GM12891 (cell line): ENCODE data around the gene MERTK.
"Not testable (repeated sequence)": the region's sequence is repeated elsewhere in the genome, so short reads cannot be mapped to it uniquely, and the experiment has no call there.

Source experiments
- DNase-seq: peaks from one replicate; pipeline ENCODE4 v3.0.0; 2011; ENCODE audit warnings: low spot score; ENCODE audit not compliant: insufficient read length
- FAIRE-seq: peaks from 2 replicates; lab custom pipeline; 2011; peaks lifted over from hg19 to GRCh38; lab: Jason Lieb, UNC
- PAX5 ChIP-seq: IDR thresholded peaks from 2 replicates; pipeline ENCODE4 v1.6.1; 2011; ENCODE audit warnings: low read length, moderate library complexity, mild to moderate bottlenecking; ENCODE audit not compliant: insufficient read depth, severe bottlenecking
- POLR2A ChIP-seq: IDR thresholded peaks from 2 replicates; pipeline ENCODE4 v1.6.1; 2011; ENCODE audit warnings: low read depth, low read length, control low read depth
- POLR2AphosphoS5 ChIP-seq: IDR thresholded peaks from 2 replicates; pipeline ENCODE4 v1.6.1; 2011; ENCODE audit warnings: low read depth, low read length, control low read depth
- POU2F2 ChIP-seq: IDR thresholded peaks from 2 replicates; pipeline ENCODE4 v1.6.1; 2011; ENCODE audit warnings: low read depth, mild to moderate bottlenecking, control low read depth, low read length, moderate library complexity
- SPI1 ChIP-seq: IDR thresholded peaks from 2 replicates; pipeline ENCODE4 v1.6.1; 2011; ENCODE audit warnings: low read depth, low read length, control low read depth
- TAF1 ChIP-seq: IDR thresholded peaks from 2 replicates; pipeline ENCODE4 v1.6.1; 2011; ENCODE audit warnings: low read depth, low read length, control low read depth

Gene MERTK

DNA sequence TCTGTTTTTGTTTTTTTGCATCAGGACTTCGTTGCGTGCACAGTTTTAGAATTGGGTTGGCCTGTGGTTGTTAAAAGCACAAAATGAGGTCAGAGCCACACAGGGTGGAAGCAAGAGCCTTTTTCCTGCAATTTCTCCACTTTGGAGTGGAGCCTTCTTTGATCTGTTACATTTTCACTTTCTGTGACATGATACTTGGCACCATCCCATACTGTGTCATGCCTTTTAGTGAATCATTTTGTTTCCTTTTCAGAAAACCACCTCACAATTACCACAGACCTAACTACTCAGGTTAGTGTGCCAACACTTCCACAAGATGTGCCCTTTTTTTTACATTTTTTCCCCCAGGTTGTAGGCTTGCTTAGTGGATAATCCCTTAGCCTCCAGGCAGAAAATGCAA is 32.5 kb downstream of the MERTK start:
- FAIRE-seq (no peak), DNase-seq (no peak)

DNA sequence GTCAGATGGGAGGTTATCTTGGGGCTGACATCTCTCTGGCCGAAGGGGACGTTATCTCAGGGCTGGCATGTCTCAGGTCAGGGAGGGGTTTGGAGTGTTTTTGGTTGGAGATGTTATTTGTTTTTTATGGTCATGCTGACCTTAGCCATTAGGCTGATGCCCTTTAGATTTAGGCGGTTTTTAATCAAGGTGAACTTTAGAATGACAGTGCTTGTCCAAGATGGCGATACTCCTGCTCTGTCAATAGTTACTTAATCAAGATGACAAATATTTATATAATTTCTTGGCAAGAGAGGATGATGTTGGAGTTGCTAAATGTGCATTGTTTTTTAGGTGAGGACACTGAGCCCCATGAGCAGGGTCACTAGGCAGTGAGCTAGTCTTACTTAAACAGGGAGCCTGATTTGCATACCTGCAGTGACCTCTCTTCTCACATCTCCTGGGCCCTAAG is 34.5 kb downstream of the MERTK start:
- no peak for FAIRE-seq
- TF ChIP-seq TAF1 (no peak), POU2F2 (no peak), PAX5 (no peak)
- DNase-seq, result no peak

More for the DNA sequence above, 32.5 kb downstream of the MERTK start:
- no peak for TF ChIP-seq PAX5
- no peak for TF ChIP-seq POU2F2
- no peak for TF ChIP-seq POLR2AphosphoS5
- no peak for TF ChIP-seq TAF1
- TF ChIP-seq POLR2A, result no peak
- no peak for TF ChIP-seq SPI1

DNA sequence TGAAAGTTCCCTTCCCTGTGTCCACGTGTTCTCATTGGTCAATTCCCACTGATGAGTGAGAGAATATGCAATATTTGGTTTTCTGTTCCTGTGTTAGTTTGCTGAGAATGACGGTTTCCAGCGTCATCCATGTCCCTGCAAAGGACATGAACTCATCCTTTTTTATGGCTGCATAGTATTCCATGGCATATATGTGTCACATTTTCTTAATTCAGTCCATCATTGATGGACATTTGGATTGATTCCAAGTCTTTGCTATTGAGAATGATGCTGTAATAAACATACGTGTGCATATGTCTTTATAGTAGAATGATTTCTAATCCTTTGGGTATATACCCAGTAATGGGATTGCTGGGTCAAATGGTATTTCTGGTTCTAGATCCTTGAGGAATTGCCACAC is 35.5 kb downstream of the MERTK start:
- not testable (repeated sequence) for FAIRE-seq, DNase-seq

DNA sequence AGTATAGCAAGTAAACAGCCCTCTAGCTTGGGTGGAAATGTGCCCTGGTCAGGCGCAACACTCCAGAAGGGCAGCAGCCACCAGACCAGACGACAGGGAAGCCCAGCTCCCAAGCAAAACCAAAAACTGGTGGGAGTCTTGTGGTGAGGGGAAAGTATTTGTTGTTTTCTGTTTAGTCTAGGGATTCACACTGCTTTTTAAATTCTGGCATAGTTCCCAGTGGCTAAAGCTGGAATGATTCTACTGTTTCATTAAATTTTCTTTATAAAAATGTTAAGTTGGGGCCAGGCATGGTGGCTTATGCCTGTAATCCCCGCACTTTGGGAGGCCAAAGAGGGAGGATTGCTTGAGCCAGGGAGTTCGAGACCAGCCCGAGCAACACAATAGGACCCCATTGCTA is 38.5 kb downstream of the MERTK start:
- TF ChIP-seq POLR2A (no peak), POLR2AphosphoS5 (no peak), TAF1 (no peak), SPI1 (no peak), PAX5 (no peak), POU2F2 (no peak)
- DNase-seq (no peak), FAIRE-seq (no peak)

DNA sequence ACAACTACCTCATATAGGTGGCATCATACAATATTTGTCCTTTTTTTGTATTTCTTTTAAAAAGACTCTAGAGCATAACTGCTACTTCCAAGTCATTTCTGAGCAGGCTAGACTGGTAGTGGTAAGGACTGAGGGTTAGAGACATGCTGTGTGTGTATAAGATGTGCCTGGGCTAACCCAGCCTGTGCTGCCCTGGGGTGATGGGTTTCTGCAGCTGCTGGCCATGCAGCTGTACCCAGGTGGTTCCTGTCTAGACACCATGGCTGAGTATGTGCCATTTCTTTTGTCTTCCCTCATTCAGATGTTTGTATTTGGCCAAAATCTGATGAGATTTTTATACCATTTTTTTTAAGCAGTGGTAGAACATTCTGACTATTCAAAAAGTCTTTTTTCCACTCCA is 40.0 kb downstream of the MERTK start:
- FAIRE-seq, result no peak
- TF ChIP-seq POLR2AphosphoS5 (no peak), SPI1 (no peak), TAF1 (no peak), PAX5 (no peak), POU2F2 (no peak), POLR2A (no peak)
- no peak for DNase-seq

DNA sequence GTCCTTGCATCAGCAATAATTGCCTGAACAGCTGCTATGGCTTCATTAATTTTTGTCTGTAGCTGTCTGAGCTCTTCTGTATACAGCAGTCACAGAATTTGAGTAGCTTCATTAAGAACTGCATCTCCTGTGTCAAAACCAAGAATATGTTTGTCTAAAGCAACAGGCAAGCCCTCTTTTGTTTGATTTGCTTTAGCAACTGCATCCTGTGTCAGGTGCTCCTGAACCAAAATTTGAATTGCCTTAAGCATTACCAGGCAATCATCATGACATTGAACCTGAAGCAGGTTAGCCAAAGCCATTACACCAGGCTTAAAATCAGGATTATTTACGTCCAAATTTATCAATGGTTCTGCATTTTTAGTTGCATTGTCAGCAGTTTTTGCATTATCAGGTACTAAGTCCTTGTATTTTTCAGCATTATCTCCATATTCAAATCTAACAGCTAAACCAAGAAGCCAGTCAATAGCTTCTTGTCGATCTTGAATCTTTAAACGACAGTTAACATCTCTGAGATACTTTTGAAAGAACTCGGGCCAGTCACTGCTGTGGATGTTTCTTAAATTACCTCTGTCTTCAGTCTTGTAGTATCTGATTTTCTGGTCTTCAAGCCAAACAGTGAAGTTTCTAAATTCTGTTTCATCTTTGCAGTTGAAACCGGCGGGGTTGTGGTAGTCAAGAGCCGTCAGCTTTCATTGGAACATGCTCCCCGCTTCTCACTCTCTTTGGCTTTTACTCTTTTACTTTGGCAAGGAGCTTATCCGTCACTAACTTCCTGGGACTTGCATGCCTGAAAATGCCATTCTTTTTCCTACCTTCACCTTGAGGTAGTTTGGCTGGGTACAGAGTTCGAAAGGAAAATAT is 42.2 kb downstream of the MERTK start:
- FAIRE-seq (no peak), DNase-seq (no peak)
- TF ChIP-seq POU2F2 (no peak), TAF1 (no peak), POLR2A (no peak), PAX5 (no peak), POLR2AphosphoS5 (no peak), SPI1 (no peak)

DNA sequence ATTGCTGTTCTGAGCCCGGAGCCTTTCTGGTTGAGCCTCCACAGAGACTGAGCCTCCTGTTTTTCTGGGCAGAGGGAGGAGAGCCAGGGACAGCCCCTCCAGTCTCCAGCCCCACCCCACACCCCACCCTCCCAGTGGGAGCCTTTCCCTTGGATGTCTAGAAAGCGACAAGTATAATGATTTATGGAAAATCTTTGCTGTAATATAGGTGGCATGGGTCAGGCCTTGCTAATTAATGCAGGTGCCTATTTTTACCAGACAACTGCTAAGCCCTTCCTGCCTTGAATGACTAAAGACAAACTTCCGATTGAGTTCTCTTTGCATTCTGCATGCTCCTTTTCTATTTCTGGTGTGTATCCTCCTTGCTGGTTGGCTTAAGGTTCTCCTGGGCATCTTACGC is 43.1 kb downstream of the MERTK start:
- no peak for DNase-seq
- no peak for TF ChIP-seq POLR2A
- TF ChIP-seq PAX5, result no peak
- no peak for TF ChIP-seq POU2F2
- no peak for TF ChIP-seq TAF1
- no peak for TF ChIP-seq SPI1
- no peak for TF ChIP-seq POLR2AphosphoS5
- FAIRE-seq, result no peak

DNA sequence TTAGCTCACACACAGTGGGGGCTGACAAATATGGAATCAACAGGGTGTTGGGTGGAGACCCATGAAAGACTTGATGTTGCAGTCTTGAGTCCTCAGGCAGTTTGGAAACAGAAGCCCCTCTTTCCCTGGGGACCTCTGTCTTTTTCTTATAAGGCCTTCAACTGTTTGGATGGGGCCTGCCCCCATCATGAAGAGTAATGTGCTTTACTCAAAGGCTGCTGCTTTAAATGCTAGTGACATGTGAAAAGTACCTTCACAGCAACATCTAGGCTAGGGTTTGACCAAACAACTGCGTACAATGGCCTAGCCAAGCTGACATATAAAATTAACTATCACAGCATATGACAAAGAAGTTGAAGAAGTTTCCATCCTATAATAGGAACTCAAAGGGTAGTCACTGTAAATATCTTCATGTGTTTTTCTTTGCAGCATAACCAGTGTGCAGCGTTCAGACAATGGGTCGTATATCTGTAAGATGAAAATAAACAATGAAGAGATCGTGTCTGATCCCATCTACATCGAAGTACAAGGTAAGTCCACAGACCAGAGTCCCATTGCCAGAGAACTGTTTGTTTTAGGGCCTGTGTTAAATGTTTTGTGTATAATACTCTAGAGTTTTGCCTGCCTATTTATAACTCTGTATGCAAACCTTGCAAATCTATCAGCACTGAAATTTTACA is 46.3 kb downstream of the MERTK start:
- no peak for TF ChIP-seq PAX5
- no peak for TF ChIP-seq SPI1
- TF ChIP-seq POLR2A, result no peak
- DNase-seq (no peak), FAIRE-seq (no peak)

DNA sequence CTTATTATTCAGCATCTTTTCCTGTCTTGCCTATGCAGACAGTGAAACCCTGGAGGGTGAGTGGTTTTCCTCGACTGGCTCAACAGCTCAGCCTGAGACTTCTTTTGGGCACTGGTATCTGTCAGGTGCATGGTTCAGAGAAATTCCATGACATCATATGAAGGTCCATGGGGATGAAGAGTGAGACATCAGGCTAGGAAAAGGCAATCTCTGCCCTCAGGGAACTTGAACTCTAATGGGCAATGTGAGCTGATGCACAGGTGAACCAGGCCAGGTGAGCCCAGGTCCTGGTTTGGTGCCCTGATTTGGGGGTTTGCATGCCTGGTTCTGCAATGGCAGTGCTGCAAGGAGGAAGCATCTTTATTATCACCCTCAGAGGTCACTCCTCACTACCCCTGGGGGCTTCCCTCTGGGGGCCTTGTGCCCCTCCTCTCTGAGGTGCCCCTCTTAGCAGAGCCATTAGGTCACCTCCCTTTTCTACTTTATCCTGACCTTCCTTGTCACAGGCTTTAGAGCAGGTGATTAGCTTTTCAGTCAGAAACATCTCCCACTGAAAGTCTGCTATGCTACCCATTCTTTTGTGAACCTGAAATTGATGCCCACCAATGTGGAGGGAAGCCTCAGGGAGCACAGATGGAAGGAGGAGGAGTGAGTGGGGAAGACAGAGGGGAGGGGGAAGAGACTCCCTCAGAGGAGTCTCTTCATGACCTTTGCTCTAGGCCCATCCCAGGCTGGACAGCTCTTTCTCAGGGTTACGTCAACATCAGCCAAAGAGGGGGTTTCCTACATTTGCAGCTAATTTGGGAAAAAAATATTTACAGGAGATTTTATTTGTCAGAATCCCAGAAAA is 47.3 kb downstream of the MERTK start:
- TF ChIP-seq POLR2A (no peak), POU2F2 (no peak), SPI1 (no peak), TAF1 (no peak), POLR2AphosphoS5 (no peak), PAX5 (no peak)
- FAIRE-seq, result no peak
- no peak for DNase-seq
